Activated CD8-positive, alpha-beta memory T cell treated with anti-CD3 and anti-CD28 coated beads, Interleukin-2, amount 50 U/mL, for 4 hours (primary cell): ENCODE measurements around the gene USO1.
"Not testable (repeated sequence)": the region's sequence is repeated elsewhere in the genome, so short reads cannot be mapped to it uniquely, and the experiment has no call there.

ENCODE experiments used
- DNase-seq: peaks from one replicate; pipeline ENCODE4 v3.0.0-alpha.2; 2020

The USO1 gene, protein sequence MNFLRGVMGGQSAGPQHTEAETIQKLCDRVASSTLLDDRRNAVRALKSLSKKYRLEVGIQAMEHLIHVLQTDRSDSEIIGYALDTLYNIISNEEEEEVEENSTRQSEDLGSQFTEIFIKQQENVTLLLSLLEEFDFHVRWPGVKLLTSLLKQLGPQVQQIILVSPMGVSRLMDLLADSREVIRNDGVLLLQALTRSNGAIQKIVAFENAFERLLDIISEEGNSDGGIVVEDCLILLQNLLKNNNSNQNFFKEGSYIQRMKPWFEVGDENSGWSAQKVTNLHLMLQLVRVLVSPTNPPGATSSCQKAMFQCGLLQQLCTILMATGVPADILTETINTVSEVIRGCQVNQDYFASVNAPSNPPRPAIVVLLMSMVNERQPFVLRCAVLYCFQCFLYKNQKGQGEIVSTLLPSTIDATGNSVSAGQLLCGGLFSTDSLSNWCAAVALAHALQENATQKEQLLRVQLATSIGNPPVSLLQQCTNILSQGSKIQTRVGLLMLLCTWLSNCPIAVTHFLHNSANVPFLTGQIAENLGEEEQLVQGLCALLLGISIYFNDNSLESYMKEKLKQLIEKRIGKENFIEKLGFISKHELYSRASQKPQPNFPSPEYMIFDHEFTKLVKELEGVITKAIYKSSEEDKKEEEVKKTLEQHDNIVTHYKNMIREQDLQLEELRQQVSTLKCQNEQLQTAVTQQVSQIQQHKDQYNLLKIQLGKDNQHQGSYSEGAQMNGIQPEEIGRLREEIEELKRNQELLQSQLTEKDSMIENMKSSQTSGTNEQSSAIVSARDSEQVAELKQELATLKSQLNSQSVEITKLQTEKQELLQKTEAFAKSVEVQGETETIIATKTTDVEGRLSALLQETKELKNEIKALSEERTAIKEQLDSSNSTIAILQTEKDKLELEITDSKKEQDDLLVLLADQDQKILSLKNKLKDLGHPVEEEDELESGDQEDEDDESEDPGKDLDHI

DNA sequence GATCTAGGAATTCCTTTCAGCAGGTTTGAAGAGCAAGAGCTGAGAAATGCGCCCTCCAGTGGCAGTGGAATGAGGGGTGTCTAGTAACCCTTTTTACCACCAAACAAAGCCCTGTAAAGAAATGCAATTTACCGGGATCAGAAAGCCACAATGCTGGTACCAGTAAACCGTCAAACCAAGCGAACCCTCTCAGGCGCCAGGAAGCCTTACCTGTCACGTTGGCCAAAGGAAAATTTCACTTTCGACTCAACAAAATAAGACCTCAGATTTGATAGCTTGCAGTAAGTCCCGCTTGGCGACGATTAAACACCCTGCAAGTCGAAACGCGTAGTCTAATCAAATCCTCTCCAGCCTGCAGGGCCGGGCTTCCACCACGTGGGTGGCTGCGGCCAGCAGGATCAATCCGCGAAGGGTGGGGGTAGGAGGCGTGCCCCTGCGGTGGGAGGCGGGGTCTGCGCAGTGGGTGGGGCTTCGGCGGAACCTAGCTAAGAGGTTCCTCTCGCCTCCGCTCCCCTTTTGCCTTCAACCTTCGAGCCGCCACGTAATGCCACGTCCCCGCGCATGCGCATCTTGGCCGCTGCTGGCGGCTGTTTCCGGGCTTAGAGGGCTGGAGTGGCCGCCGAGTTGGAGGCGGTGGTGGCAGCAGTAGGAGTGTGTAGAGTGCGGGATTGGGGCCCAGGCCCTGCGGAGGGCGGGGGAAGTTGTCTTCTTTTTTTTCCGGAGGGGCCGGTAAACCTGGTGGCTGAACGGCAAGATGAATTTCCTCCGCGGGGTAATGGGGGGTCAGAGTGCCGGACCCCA lies at the start of gene USO1:
Gene USO1 (plus strand): TSS at position 512 of the 801 bp plus-strand sequence. CDS start 243 bp downstream, at position 755.
- peak; percentile 99 for DNase-seq

DNA sequence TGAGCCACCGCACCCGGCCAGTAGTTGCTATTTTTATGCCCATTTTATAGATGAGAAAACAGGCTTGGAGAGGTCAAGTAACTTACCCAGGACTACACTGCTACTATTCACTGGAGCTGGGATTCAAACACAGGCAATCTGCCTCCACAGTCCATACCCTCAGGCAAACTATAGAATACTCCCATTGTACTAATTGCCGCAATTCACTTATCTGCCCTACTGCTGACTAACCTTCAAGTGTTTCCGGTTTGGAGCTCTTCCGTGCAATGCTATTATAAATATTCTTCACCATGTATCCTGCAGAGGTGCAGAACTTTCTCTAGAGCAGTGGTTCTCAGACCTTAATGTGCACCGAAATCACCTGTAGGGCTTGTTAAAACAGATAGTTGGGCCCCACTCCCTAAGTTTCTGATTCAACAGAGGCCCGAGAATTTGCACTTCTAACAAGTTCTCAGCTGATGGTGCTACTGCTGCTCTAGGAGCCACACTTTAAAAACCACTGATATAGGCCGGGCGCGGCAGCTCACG lies 49.3 kb upstream of the USO1 start:
- DNase-seq = no peak

DNA sequence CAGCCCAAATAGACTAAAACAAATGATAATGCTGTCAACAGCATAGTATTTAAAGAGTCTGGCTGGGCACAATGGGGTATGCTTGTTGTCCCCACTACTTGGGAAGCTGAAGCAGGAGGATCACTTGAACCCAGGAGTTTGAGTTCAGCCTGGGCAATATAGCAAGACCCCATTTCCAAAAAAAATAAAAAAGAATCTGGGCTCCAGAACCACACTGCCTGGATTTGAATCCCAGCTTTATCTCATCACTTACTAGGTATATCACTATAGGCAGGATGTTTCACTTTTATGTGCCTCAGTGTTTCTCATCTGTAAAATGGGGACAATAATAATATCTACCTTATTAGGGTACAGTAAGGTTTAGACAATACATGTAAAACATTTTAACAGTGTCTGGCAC lies 45.9 kb upstream of the USO1 start:
- DNase-seq = no peak

DNA sequence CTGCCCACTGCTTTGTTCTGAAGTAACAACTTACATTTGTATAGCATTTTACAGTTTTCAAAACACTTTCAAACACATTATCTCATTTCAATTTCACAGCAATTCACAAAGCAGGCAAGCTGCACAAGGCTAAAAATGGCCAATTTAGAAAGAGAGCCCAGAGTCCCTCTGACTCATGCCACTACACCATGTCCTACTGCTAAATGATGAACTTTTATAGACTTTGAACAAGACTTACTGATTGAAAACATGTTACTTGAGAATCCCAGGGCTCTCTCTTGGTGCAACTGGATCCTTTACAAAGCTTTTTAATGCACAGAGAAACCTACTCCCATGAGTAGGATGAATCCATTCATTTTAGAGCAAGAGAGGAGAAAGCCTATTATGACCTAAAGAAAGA lies 45.4 kb upstream of the USO1 start:
- DNase-seq = no peak

DNA sequence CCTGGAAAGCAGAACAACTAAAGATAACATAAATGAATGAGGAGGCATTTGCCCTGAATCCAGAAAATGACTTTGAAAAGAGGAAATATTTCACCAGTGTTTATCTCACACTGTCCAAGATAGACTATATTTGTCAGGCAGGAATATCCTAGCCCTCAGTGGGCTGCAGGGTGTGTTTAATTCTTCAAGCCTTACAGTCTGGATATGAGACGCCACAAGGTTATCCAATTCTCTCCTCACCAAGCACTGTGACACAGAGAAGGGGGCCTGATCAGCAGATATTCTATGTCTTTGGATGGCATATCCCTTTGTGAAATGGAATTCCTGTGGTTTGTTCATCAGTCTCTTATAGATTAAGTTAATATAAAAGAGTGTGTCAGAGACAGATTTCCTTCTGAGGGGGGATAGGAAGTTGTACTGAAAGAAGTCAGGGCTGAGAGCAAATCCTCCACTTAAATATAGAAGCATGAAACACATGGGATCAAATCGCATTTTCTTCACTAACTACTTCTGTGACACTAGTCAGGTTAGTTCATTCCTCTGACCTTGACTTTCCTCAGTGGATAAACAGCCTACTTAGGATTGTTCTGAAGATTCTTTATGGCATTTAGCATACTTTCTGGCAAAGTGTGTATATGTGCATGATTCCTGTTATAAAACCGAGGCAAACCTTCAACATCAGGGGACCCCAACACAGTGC lies 44.4 kb upstream of the USO1 start:
- no peak for DNase-seq

DNA sequence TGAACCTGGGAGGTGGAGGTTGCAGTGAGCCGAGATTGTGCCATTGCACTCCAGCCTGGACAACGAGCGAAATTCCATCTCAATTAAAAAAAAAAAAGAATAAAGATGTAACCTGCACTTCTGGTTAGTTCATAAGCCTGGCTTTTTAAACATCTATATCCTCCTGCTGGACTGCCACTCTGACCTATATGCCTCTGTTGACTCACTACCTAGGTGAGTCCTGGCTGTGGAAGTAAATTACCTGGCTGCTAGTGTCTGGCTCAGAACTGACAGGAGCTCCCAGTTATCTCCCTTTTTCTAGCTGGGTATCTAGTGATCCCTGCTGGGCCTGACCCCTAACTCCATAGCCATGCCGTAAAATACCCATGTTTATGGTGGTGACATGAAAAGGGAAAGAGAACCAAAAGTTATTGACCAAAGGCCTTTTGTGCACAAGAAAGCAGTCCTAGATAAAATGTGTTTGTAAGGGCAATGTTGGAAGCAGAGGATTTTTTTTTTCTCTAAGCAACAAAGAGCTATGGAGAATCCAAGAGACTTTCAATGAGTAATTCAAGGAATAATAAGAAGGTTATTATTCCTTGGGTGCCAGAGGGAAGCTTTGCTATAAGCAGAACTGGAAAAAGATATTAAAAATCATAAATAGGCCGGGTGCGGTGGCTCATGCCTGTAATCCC lies 40.8 kb upstream of the USO1 start:
- no peak for DNase-seq

DNA sequence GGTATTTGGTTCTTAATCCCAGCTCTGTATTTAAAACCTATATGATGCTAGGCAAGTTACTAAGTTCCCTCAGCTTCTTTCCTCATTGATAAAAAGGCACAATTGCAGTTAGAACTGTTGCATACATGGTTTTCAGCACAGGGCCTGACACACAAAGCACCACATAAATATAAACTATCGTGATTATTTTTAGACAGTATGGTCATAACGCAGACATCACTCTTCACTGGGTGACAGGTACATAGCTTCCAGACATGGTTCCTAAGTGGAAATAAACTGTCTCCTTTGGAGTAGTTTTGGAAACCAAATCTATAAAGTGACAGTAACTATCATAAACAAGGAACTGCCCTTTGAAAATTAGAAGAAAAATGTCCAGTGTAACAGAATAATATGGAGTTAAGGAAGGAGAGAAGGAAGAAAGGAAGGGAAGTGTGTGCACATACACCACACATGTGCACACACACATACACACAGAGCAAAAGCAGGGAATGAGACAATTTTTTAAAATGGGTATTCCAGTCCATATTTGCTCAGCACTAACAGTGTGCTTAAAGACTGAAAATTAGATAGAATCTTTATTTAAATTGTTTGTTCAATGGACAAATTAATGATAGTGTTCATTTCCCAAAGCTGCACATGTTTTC lies 38.7 kb upstream of the USO1 start:
- no peak for DNase-seq

DNA sequence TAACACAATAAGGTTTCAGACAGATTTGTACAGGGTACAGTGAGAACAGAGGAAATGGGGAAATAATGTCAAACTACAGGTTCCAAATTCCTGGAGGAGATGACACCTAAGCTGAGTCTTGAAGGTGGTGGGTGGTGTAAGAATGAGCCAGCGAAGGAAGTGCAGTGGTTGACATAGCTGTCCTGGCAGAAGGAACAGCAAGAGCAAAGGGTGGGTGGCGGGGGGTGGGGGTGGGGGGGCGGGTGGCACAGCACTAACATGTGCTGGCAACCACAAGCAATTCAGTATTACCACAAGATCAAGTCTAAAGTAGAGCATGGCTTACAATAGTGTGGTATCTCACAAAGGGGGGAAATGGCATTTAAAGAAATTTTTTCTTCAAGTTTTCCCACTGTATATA lies 38.0 kb upstream of the USO1 start:
- DNase-seq = peak; percentile 42

DNA sequence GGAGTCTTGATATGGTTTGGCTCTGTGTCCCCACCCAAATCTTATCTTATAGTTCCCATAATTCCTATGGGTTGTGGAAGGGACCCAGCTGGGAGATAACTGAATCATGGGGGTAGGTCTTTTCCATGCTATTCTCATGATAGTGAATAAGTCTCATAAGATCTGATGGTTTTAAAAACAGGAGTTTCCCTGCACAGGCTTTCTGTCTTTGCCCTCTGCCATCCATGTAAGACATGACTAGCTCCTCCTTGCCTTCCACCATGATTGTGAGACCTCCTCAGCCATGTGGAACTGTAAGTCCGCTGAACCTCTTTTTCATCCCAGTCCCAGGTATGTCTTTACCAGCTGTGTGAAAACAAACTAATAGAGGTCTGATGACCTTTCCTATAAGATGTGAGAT lies 37.3 kb upstream of the USO1 start:
- not testable (repeated sequence) for DNase-seq

DNA sequence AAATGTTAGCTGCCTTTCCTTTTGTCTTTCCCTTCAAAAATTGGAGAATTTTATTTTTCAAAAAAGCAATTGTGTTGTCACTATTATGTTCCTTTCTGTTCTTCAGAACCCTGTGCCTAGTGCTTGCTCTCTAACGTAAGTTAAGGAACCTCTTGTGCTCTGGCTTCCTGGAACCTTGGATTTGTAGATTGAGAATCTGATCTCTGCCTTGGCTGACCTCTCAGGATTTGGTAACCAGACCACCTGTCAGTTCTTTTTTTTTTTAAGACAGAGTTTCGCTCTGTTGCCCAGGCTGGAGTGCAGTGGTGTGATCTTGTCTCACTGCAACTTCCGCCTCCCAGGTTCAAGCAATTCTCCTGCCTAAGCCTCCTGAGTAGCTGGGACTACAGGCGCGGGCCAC lies 32.3 kb upstream of the USO1 start:
- DNase-seq = not testable (repeated sequence)

DNA sequence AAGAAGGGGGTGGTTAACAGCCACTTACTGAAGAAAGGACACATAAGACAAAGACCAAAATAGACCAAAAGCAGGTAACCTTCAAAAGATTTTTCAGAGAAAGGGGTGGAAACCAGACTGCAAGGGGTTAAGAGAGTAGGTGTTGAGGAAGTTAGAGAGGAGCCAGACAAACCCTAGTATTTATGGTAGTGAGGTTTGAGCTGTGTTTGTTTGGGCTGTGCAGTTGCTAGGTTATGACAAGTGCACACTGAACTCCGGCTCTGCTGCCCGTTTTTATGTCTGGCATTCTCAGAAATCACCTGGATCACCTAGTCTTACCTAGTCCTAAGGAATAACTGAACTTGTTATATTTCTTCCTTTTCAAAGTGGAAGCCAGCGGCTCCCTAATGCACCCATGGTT lies 28.3 kb upstream of the USO1 start:
- DNase-seq = peak; percentile 19

DNA sequence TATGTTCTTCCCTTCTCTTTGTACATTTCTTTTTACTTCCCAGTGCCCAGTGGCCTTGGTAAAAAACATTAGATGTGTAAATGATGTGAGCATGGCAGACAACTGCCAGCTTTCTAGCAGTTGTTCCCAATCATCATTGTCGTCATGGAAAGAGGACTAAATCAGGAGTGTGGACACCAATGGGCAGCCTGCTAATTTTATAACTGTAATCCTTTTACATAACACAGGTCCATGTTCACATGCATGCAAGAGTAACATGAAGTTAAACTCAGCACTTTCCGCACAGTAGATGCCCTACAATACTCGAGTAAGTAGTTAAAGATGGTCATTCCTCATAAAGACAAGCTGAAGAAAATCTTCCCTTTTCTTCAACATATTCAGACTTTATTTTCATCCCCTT lies 27.8 kb upstream of the USO1 start:
- DNase-seq = no peak

DNA sequence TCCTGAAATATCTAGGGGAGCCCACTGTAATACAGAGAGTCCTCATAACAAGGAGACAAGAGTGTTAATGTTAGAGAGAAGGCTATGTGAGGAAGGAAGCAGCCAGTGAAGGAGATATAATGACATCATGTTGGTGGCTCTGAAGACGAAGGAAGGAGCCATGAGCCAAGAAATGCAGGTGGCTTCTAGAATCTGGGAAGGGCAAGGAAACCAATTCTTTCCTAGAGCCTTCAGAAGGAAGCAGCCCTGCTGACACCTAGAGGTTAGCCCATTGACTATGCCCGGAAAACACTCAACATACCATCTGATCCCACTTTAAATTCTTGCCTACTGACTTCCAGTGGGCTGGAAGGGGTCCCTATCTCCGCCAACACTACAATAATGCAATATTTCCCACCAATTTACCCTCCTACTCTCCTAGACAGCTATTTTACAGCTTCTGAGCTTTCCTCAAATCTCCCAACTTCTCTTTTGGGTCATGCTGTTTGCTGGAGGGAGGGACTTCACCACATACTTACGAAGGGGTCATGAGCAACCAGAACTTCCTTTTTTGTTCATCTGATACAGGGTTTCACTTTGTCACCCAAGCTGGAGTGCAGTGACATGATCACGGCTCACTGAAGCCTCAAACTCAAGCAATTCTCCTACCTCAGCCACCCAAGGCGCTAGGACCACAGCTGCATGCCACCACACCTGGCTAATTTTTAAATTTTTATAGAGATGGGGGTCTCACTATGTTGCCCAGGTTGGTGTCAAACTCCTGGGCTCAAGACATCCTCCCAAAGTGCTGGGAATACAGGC lies 26.0 kb upstream of the USO1 start:
- no peak for DNase-seq

DNA sequence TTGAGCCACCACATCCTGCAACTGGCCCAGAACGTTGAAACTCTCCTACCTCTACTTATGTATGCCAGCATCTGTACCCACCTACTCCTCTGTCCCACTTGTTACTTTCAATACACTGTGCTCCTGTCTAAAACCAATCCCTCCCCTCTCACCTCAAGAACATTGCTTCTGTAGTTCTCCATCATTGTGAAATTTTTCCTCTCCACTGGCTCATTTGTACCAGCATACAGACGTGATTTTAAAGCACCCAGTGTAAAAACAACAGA lies 25.5 kb upstream of the USO1 start:
- no peak for DNase-seq

DNA sequence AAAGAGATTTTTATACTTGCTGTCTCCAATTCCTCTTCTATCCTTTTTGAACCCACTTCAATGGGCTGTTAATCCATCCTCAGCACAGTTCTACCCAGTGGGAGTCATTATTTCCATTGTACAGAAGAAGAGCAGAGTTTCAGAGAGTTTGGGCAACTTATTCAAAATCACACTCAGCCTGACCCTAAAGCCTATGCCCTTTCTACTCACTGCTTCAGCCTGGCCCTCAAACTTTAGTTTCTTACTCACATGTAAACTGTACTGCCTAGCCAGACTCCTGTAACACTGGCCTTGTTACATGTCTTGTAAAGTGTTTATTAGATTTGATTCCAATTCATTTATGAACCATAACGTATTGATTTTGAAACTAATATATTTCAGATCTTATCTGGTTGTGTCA lies 25.1 kb upstream of the USO1 start:
- no peak for DNase-seq

DNA sequence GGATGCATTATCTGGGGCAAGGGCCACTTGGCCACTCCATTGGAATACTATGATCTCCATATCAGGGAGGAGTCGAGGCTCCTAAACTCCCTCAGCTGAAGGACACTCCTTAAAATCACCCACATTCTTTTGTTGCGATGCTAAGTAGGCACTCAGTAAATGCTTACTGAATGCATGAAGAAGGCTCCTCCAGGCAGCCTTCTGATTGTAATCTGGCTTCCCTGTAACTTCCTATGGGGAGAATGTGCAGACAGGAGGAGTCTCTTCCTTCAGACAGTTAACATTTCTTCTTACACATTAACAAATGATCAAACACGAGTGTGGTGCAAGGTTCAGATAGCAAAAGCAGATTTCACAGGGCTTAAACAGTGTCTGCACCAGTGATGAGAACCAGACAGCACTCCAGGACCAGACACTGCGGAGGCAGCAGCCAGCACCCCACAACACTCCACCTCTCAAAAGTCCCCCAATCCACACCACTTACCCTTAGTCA lies 21.4 kb upstream of the USO1 start:
- no peak for DNase-seq

DNA sequence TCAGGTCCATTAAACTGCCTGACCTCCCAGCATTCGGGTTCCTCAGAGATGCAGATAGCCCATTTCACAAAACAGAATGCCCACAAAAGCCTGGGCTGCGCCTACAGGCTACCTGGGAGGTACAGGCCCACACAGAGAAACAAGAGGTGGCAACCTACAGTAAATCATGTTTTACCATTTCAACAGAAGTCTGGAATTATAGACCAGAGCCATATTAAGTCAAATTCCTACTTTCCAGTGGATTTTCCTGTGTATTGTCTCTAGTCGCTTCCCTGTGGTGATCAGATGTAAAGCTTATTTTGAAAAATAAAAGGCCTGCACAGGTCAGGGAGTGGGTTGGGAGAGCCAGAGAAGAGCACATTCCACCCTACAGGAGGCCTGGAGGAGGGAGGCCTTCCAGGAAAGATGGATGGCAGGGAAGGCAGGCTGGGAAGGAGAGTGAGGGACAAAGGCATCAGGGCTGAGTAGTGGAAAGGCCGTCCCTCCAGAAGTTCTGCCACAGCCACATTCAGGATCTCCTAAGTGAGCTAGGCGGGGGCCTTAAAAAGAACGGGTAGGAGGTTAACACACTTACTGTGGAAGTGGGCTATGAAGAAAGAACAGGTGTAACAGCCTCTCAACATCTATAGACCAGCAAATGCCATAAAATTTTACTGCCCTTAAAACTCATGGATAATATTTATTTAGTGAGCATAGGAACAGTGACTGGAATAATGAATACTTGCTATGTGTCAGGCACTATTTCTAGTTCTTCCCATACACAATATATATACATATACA lies 19.0 kb upstream of the USO1 start:
- DNase-seq = no peak

DNA sequence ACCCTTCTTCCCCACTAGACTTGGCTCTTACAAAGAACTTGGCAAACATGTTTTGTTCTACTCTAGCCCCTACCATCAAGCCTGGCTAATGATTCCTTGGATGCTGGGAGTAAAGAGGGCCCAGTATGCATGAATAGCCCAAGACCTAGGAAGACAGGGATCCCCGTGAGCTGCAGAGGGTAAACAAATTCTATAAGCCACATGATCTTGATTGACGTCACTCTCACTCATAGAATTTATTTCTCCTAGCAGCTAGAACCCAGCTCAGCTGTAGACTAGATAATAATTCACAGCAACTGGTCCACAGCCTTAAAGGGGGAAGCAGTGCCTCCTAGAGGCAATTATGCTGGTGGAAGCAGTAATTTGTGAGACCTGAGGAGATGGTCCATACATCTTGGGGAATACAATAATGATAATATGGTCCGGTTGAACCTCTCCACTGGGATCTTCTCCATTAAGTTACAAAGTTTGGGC lies 16.1 kb upstream of the USO1 start:
- DNase-seq = peak; percentile 50

DNA sequence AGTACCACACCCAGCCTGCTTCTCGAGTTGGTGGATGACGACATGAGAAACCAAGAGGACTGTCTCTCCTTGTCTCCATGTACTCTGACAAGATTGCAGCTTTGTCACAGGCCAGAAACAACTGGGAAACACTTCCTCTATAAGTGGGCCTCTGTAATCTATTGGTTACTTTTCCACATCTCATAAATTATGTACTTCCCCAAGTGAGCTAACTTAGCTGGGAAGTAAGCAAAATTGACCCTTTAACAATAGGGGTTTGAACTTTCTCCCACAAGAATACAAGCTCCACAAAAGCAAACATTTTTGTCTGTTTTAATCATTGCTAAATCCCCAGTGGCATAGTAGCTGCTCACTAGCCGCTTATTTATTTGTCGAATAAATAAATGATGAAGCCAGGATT lies 14.1 kb upstream of the USO1 start:
- no peak for DNase-seq
